A549 (cell line): ENCODE data around the gene COX7A2. TPM values are rescaled to one million over a fixed set of nuclear protein-coding genes. Genes with fewer than 3 reads are reported as not detected.

Experiments used
- ATAC-seq, 2 experiments: fragments of 200-7000 bp in 1 of 2; fragments of >200 bp in 1 of 2; cut with Nextera tagmentation in 1 of 2; cut with Tn5 transposase in 1 of 2; 3 replicates each; pipeline versions ENCODE4 v1.8.0 to v1.9.1; 2018 to 2020; ENCODE audit warnings: mild to moderate bottlenecking in 1 of 2, moderate library complexity in 1 of 2
- CTCF ChIA-PET: fragments of 300-600 bp; sonication (Branson Sonifier 250); formaldehyde crosslinking; extraction: SDS; loops from one replicate; lab custom pipeline; 2021; ENCODE audit warnings: antibody characterized with exemption, inconsistent platforms; lab: Yijun Ruan, JAX
- POLR2A ChIA-PET: fragments of 350-600 bp; formaldehyde crosslinking; extraction: SDS; loops from one replicate; lab custom pipeline; 2021; ENCODE audit warnings: antibody characterized with exemption, inconsistent platforms; lab: Yijun Ruan, JAX
- DNase-seq, 2 experiments: peaks; one replicate each; pipeline versions ENCODE4 v3.0.0 to v3.0.0-alpha.2; 2011 to 2016; ENCODE audit warnings: low read depth in 1 of 2, low spot score in 1 of 2
- FAIRE-seq: peaks from 2 replicates; lab custom pipeline; 2011; peaks lifted over from hg19 to GRCh38; lab: Jason Lieb, UNC
- H3K27ac ChIP-seq, 2 experiments: fragments of >200 bp; sonication (Bioruptor Twin); formaldehyde crosslinking; 3 replicates each; pipeline ENCODE4 v1.5.1; 2016 to 2017
- H3K4me1 ChIP-seq: fragments of >200 bp; sonication (Bioruptor Twin); formaldehyde crosslinking; 3 replicates; pipeline ENCODE4 v1.6.1; 2016
- H3K4me2 ChIP-seq: fragments of >200 bp; sonication (Bioruptor Twin); formaldehyde crosslinking; 3 replicates; pipeline ENCODE4 v1.6.1; 2016
- H3K4me3 ChIP-seq: fragments of >200 bp; sonication (Bioruptor Twin); formaldehyde crosslinking; 3 replicates; pipeline ENCODE4 v1.5.1; 2016
- H3K9me3 ChIP-seq: fragments of >200 bp; sonication (Bioruptor Twin); formaldehyde crosslinking; 3 replicates; pipeline ENCODE4 v1.6.1; 2016
- BHLHE40 ChIP-seq: IDR thresholded peaks from 2 replicates; pipeline ENCODE4 v1.6.1; 2012; ENCODE audit warnings: low read depth, low read length, inconsistent platforms
- CBX2 ChIP-seq: fragments of 200-600 bp; sonication (generic); IDR thresholded peaks from 2 replicates; pipeline ENCODE4 v1.6.1; 2016; ENCODE audit warnings: low read depth, mild to moderate bottlenecking, borderline replicate concordance
- CHD2 ChIP-seq: fragments of 150-350 bp; IDR thresholded peaks from 2 replicates; pipeline ENCODE4 v1.6.1; 2014; ENCODE audit warnings: low read length; ENCODE audit not compliant: partially characterized antibody
- CHD4 ChIP-seq: fragments of 200-600 bp; sonication (generic); IDR thresholded peaks from 2 replicates; pipeline ENCODE4 v1.6.1; 2016; ENCODE audit warnings: antibody characterized with exemption, mild to moderate bottlenecking, borderline replicate concordance
- CTCF ChIP-seq: fragments of >200 bp; sonication (Bioruptor Twin); formaldehyde crosslinking; IDR thresholded peaks from 3 replicates; pipeline ENCODE4 v1.5.1; 2016
- EHF ChIP-seq: fragments of 250-450 bp; sonication (Bioruptor Pico); IDR thresholded peaks from 2 replicates; pipeline ENCODE4 v1.5.0; 2020; ENCODE audit warnings: mild to moderate bottlenecking
- ESRRA ChIP-seq: fragments of 150-350 bp; IDR thresholded peaks from 2 replicates; pipeline ENCODE4 v1.6.1; 2014; ENCODE audit warnings: mild to moderate bottlenecking, low read length, borderline replicate concordance
- HOXB13 ChIP-seq: fragments of 250-450 bp; sonication (Bioruptor Pico); IDR thresholded peaks from 2 replicates; pipeline ENCODE4 v1.5.0; 2020; ENCODE audit warnings: low read depth, mild to moderate bottlenecking, moderate library complexity
- HOXB5 ChIP-seq: fragments of 250-450 bp; sonication (Bioruptor Pico); IDR thresholded peaks from 2 replicates; pipeline ENCODE4 v1.5.0; 2020; ENCODE audit warnings: mild to moderate bottlenecking, moderate library complexity
- JUN ChIP-seq, 2 experiments: fragments of >200 bp; sonication (Bioruptor Twin); formaldehyde crosslinking; IDR thresholded peaks; 2 replicates in 1 of 2; 3 replicates in 1 of 2; pipeline ENCODE4 v1.6.1; 2016 to 2017
- JUNB ChIP-seq: fragments of >200 bp; sonication (Bioruptor Twin); formaldehyde crosslinking; IDR thresholded peaks from 2 replicates; pipeline ENCODE4 v1.6.1; 2016
- KDM1A ChIP-seq: fragments of 200-600 bp; sonication (generic); IDR thresholded peaks from 2 replicates; pipeline ENCODE4 v1.6.1; 2016; ENCODE audit warnings: low read depth, mild to moderate bottlenecking
- KDM5A ChIP-seq: fragments of 200-600 bp; sonication (generic); IDR thresholded peaks from 2 replicates; pipeline ENCODE4 v1.6.1; 2016; ENCODE audit warnings: antibody characterized with exemption, mild to moderate bottlenecking
- MAX ChIP-seq: IDR thresholded peaks from 2 replicates; pipeline ENCODE4 v1.6.1; 2012
- MAZ ChIP-seq: fragments of 150-350 bp; IDR thresholded peaks from 2 replicates; pipeline ENCODE4 v1.6.1; 2014; ENCODE audit warnings: antibody characterized with exemption, low read depth, low read length, borderline replicate concordance
- MYC ChIP-seq: IDR thresholded peaks from 2 replicates; pipeline ENCODE4 v1.6.1; 2012; ENCODE audit warnings: mild to moderate bottlenecking, inconsistent platforms, low read length, improper control_type of control experiment, borderline replicate concordance
- NFE2L2 ChIP-seq: fragments of 150-350 bp; conservative IDR thresholded peaks from 2 replicates; pipeline ENCODE4 v1.6.1; 2014; ENCODE audit warnings: low read length
- PHF8 ChIP-seq: fragments of 200-600 bp; sonication (generic); IDR thresholded peaks from 2 replicates; pipeline ENCODE4 v1.6.1; 2016; ENCODE audit warnings: low read depth, mild to moderate bottlenecking, antibody characterized with exemption, moderate library complexity, borderline replicate concordance
- POLR2A ChIP-seq: IDR thresholded peaks from 2 replicates; pipeline ENCODE4 v1.6.1; 2012; ENCODE audit warnings: mild to moderate bottlenecking, low read length
- POLR2AphosphoS2 ChIP-seq: conservative IDR thresholded peaks from 2 replicates; pipeline ENCODE4 v1.6.1; 2012; ENCODE audit warnings: low read length, improper control_type of control experiment, inconsistent platforms
- RAD21 ChIP-seq, 2 experiments: fragments of >200 bp in 1 of 2; sonication (Bioruptor Twin) in 1 of 2; formaldehyde crosslinking in 1 of 2; IDR thresholded peaks in 1 of 2; conservative IDR thresholded peaks in 1 of 2; 2 replicates in 1 of 2; 3 replicates in 1 of 2; pipeline ENCODE4 v1.6.1; 2012 to 2018; ENCODE audit warnings: inconsistent platforms in 1 of 2
- RARB ChIP-seq: fragments of 250-450 bp; sonication (Bioruptor Pico); IDR thresholded peaks from 2 replicates; pipeline ENCODE4 v1.8.0; 2021; ENCODE audit warnings: mild to moderate bottlenecking, moderate library complexity
- ZC3H11A ChIP-seq: fragments of 450-650 bp; IDR thresholded peaks from 2 replicates; pipeline ENCODE4 v1.6.1; 2014; ENCODE audit warnings: antibody characterized with exemption, mild to moderate bottlenecking
- ZNF302 ChIP-seq: fragments of 250-450 bp; sonication (Bioruptor Pico); IDR thresholded peaks from 2 replicates; pipeline ENCODE4 v1.9.0; 2021; ENCODE audit warnings: inconsistent platforms, mild to moderate bottlenecking, moderate library complexity
- ZSCAN20 ChIP-seq: fragments of 250-450 bp; sonication (Bioruptor Pico); IDR thresholded peaks from 2 replicates; pipeline ENCODE4 v1.8.0; 2022; ENCODE audit warnings: mild to moderate bottlenecking, moderate library complexity
- WGBS: methylation state at CpG from one replicate; pipeline ENCODE4 v1.1.6; 2017; ENCODE audit errors: missing lambda C conversion rate; 5-methylcytosine and 5-hydroxymethylcytosine counted together
- polyA plus RNA-seq, 4 experiments: library from polyadenylated mRNA; depleted of rRNA in 3 of 4; stranded (reverse); fragments of >200 nt; fragmentation: RNase III in 1 of 4; extraction: RNeasy Plus Mini Kit Qiagen cat#74134 plus additional on column Dnase treatment in 1 of 4; gene quantifications; 2 replicates in 3 of 4; 3 replicates in 1 of 4; pipeline ENCODE4 v1.2.3, GENCODE V29; 2011 to 2017
- TF ChIP-seq, protein P1 (sequence below): fragments of 250-450 bp; sonication (Bioruptor Pico); IDR thresholded peaks from 2 replicates; pipeline ENCODE4 v1.5.0; 2020; ENCODE audit warnings: low read depth, mild to moderate bottlenecking, moderate library complexity
- TF ChIP-seq, protein P2 (sequence below): fragments of >200 bp; sonication (Bioruptor Twin); formaldehyde crosslinking; IDR thresholded peaks from 2 replicates; pipeline ENCODE4 v1.6.1; 2016

Gene COX7A2
- polyA plus RNA-seq, 2 of the 4 experiments (the other 2 are of a cell fraction) = 271 to 464 TPM

DNA sequence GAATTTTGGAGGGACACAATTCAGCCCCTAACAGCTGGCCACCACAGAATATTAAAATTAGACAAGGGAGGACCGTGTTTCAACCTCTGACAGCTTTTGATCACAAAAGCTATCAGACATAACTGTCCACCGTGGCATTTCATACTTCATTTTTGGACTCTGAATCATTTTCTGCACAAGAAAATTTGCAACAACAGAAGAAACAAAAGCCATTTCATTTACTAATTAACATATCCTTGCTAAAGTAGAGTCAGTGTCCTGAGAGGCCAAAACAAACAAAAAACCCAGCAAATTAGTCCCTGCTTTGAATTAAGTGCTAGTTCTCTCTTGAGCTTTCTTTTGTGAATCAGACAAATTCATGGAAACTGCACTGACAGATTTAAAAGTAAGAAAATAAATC lies 20.2 kb downstream of the COX7A2 start:
- CTCF ChIA-PET = interaction anchor here (1.1 to 3.6 kb wide), 3 partner anchors 12 to 15 kb away, joined by 3 to 18 read pairs (median 5); no protein-coding TSS in a partner anchor
- WGBS = 28% methylated on average over 2 of the region's 2 CpGs
- no peak for FAIRE-seq

DNA sequence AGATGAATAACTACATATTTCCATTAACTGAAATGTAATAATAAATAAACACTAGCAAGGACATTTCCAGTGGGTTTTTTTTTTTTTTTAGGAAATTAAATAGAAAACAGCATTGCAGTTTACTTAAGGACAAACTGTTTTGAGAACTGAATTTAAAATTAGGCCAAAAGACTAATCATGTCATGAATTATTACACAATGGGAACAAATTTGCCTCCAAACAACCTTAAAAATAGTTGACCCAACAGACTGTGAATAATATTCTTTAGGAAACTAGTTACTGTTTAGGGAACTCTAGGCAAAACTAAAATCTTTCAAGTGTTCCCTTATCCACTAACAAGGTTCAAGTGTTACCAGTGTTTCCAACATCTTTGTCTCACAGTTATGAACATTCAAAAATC lies 21.3 kb downstream of the COX7A2 start:
- Histone ChIP-seq H3K9me3 (no peaks in the 10 kb centered on the region), H3K27ac (no peak overlapping the region), H3K4me3 (no peak overlapping the region), H3K4me1 (0 out of 3 replicates have a peak, but pooled peaks cover 2% of the 10 kb centered on the region)
- TF ChIP-seq CHD2 (no peak), JUN (IDR thresholded peaks at IDR 0.05) (no peak), ESRRA (no peak), RARB (CRISPR knock-in tag) (no peak), ZSCAN20 (CRISPR knock-in tag) (no peak), BHLHE40 (no peak), EHF (no peak)
- TF ChIP-seq, protein P1, sequence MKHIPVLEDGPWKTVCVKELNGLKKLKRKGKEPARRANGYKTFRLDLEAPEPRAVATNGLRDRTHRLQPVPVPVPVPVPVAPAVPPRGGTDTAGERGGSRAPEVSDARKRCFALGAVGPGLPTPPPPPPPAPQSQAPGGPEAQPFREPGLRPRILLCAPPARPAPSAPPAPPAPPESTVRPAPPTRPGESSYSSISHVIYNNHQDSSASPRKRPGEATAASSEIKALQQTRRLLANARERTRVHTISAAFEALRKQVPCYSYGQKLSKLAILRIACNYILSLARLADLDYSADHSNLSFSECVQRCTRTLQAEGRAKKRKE = no peak
- TF ChIP-seq, all 56 proteins: peak for 0
- ChIA-PET POLR2A (no interaction called here), CTCF (interaction anchor here (1.1 to 5.5 kb wide), 3 partner anchors 11 to 13 kb away, joined by 3 to 58 read pairs (median 5); no protein-coding TSS in a partner anchor)
- DNase-seq (no peak), ATAC-seq (no peak), FAIRE-seq (no peak)
- H3K4me2 ChIP-seq = no peak overlapping the region

More for the DNA sequence above, 20.2 kb downstream of the COX7A2 start:
- Histone ChIP-seq H3K27ac (no peak overlapping the region), H3K4me2 (no peak overlapping the region), H3K4me1 (no peaks in the 10 kb centered on the region), H3K9me3 (no peaks in the 10 kb centered on the region), H3K4me3 (no peak overlapping the region)
- DNase-seq (no peak), ATAC-seq (no peak)
- TF ChIP-seq CHD2 = no peak
- no peak for TF ChIP-seq ZC3H11A
- no peak for TF ChIP-seq HOXB5
- no peak for TF ChIP-seq CBX2
- no peak for TF ChIP-seq EHF
- no peak for TF ChIP-seq JUNB
- no peak for TF ChIP-seq KDM5A
- no peak for TF ChIP-seq CHD4
- TF ChIP-seq RAD21 (conservative IDR thresholded peaks at IDR 0.05 in 1 of 2, IDR thresholded peaks at IDR 0.05 in 1 of 2) = no peak
- no peak for TF ChIP-seq MAX
- TF ChIP-seq HOXB13 (CRISPR knock-in tag) = no peak
- TF ChIP-seq PHF8 = no peak
- no peak for TF ChIP-seq POLR2AphosphoS2
- POLR2A ChIA-PET = no interaction called here

DNA sequence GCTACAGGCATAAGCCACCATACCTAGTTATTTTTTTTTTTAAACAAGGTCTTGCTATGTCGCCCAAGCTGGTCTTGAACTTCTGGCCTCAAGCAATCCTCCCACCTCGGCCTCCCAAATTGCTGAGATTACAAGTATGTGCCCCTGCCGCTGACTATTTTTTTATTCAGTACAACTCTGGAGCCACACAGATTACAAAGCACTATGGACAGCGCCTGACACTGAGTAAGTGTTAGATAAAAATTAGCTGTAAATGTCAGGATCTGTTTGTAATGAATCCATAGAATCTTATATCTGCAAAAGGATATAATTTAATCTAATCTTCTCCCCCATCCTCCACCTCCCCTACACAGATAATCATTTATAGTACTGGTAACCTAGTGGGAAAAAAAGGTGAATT lies 22.5 kb downstream of the COX7A2 start:
- TF ChIP-seq POLR2A (no peak), CBX2 (no peak), ZC3H11A (no peak), NFE2L2 (no peak), MYC (no peak), KDM1A (no peak), CTCF (no peak), MAZ (no peak), ZNF302 (CRISPR knock-in tag) (no peak), MAX (no peak), JUN (IDR thresholded peaks at IDR 0.05) (no peak)
- TF ChIP-seq, protein P2, sequence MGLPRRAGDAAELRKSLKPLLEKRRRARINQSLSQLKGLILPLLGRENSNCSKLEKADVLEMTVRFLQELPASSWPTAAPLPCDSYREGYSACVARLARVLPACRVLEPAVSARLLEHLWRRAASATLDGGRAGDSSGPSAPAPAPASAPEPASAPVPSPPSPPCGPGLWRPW = no peak
- Histone ChIP-seq H3K27ac (no peak overlapping the region), H3K4me2 (no peak overlapping the region), H3K4me1 (0 out of 3 replicates have a peak, but pooled peaks cover 3% of the 10 kb centered on the region), H3K4me3 (no peak overlapping the region), H3K9me3 (no peaks in the 10 kb centered on the region)
- ATAC-seq (no peak), FAIRE-seq (no peak), DNase-seq (no peak)
- 73% methylated on average over 4 of the region's 4 CpGs for WGBS
- ChIA-PET CTCF (interaction anchor here (1.5 to 5.5 kb wide), 2 partner anchors 10 to 12 kb away, joined by 4 to 58 read pairs; no protein-coding TSS in a partner anchor), POLR2A (no interaction called here)
